AG04450 (cell line): ENCODE data around the gene DLL4. TPM values are rescaled to one million over a fixed set of nuclear protein-coding genes. Genes with fewer than 3 reads are reported as not detected.

Experiments
- CTCF ChIA-PET: fragments of 300-600, 350-600 bp; formaldehyde crosslinking; extraction: SDS; loops from one replicate; lab custom pipeline; 2022; ENCODE audit warnings: antibody characterized with exemption, inconsistent platforms; lab: Charles Lee
- POLR2A ChIA-PET: fragments of 350-600 bp; formaldehyde crosslinking; extraction: SDS; loops from one replicate; lab custom pipeline; 2021; ENCODE audit warnings: antibody characterized with exemption, inconsistent platforms; lab: Yijun Ruan, JAX
- DNase-seq: peaks from one replicate; pipeline ENCODE4 v3.0.0-alpha.2; 2011; ENCODE audit warnings: low read depth, low spot score
- H3K27ac ChIP-seq: one replicate; pipeline ENCODE4 v1.5.1; 2012; ENCODE audit warnings: low read depth, low read length, control low read depth
- H3K27me3 ChIP-seq: one replicate; pipeline ENCODE4 v1.6.0; 2012; ENCODE audit warnings: low read length; ENCODE audit not compliant: control insufficient read depth, insufficient read depth
- H3K4me3 ChIP-seq: 2 replicates; pipeline ENCODE4 v1.5.1; 2011; ENCODE audit warnings: mild to moderate bottlenecking, low read depth, low read length, control low read depth
- H3K9me3 ChIP-seq: 2 replicates; pipeline ENCODE4 v1.5.1; 2012; ENCODE audit warnings: low read length; ENCODE audit not compliant: control insufficient read depth, insufficient read depth
- polyA plus RNA-seq: library from polyadenylated mRNA; depleted of rRNA; stranded (reverse); fragments of >200 nt; gene quantifications from 2 replicates; pipeline ENCODE4 v1.2.3, GENCODE V29; 2011
- TF ChIP-seq, protein P1 (sequence below): IDR thresholded peaks from 2 replicates; pipeline ENCODE4 v1.5.1; 2011; ENCODE audit warnings: low read depth, low read length, control low read depth, inconsistent platforms

The DLL4 gene
- polyA plus RNA-seq, 1 experiment = 1.5 TPM

DNA sequence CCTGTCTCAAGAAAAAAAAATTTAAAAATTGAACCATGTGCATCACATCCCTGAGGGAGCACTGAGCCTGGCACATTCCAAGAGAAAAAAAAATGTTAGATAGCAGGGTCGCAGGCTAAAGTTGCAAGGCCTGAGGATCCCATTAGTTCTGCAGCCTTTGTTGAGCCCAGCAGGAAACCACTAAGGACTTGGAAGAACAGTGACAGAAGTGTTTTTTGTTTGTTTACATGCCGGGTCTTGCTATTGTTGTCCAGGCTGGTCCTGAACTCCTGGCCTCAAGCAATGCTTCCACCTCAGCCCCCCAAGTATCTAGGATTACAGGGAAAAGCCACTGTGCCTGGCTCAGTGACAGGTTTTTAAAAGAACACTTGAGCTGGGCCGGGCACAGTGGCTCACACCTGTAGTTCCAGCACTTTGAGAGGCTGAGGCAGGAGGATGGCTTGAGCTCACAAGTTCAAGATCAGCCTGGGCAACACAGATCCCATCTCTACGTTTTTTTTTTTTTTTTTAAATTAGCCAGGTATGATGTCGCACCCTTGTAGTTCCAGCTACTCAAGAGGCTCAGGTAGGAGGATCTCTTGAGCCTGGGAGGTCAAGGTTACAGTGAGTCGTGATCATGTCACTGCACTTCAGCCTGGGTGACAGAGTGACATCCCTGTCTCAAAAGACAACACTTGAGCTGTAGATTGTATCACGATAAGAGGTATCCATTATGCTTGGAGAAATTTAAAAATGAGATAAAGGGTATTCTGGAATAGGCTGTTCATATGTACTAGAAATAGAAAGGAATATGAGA lies 39.3 kb downstream of the DLL4 start:
- no peak overlapping the region for H3K4me3 ChIP-seq
- ChIA-PET POLR2A (interaction anchor here (0.7 to 1.1 kb wide), 3 partner anchors 15 to 47 kb away, joined by 3 to 7 read pairs (median 4); partner anchors contain the start of gene CHAC1), CTCF (interaction anchor here (0.7 to 0.8 kb wide), 2 partner anchors 27 to 66 kb away, joined by 3 to 4 read pairs; no protein-coding TSS in a partner anchor)
- H3K27me3 ChIP-seq = no peaks in the 10 kb centered on the region
- TF ChIP-seq, protein P1, sequence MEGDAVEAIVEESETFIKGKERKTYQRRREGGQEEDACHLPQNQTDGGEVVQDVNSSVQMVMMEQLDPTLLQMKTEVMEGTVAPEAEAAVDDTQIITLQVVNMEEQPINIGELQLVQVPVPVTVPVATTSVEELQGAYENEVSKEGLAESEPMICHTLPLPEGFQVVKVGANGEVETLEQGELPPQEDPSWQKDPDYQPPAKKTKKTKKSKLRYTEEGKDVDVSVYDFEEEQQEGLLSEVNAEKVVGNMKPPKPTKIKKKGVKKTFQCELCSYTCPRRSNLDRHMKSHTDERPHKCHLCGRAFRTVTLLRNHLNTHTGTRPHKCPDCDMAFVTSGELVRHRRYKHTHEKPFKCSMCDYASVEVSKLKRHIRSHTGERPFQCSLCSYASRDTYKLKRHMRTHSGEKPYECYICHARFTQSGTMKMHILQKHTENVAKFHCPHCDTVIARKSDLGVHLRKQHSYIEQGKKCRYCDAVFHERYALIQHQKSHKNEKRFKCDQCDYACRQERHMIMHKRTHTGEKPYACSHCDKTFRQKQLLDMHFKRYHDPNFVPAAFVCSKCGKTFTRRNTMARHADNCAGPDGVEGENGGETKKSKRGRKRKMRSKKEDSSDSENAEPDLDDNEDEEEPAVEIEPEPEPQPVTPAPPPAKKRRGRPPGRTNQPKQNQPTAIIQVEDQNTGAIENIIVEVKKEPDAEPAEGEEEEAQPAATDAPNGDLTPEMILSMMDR = no peak
- no peak for DNase-seq
- H3K9me3 ChIP-seq = no peaks in the 10 kb centered on the region; the same call in 1 of the 2 replicates
- H3K27ac ChIP-seq = no peak overlapping the region

DNA sequence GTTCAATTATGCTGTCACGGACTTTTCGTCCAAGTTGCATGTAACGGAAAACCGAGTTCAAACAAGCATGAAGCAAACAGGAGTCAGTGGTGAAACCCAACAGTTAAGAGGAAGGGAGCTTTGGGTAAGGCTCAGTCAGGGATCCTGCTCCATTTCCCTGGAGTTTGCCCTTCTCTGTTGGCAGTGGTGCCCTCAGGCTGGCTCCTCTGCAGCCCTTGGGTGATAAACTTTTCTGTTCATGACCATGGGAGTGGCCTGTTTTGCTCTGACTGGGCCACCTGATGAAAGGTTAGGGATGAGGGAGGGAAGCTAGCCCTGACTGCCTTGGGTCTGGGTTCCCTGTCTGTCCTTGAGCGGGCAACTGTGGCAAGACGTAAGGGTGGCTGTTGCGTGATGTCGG lies 40.2 kb downstream of the DLL4 start:
- TF ChIP-seq, protein P1 = no peak
- ChIA-PET POLR2A (interaction anchor here (0.6 kb wide), 1 partner anchor 1578 kb away, joined by 8 read pairs; no protein-coding TSS in a partner anchor), CTCF (no interaction called here)
- no peak overlapping the region for H3K27ac ChIP-seq
- no peaks in the 10 kb centered on the region for H3K27me3 ChIP-seq
- H3K9me3 ChIP-seq = no peaks in the 10 kb centered on the region
- DNase-seq = no peak
- H3K4me3 ChIP-seq = no peak overlapping the region

DNA sequence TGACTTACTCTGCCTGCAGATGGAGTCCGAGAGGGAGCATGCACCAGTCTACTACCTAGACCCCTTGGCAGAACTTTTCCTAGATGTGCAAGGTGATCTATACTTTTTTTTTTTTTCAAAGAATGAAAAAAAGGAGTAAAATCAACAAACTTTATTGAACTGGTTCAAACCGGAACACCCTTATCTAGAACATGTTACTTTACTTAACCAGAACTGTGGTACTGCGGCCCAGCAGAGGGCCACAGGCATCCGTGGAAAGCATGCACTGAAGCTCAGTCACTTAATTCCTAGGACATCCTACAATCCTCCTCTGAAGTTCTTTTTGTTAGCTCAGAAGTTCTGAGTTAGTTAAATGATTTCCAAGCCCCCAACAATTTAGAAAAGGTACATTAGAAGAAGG lies 45.7 kb downstream of the DLL4 start:
- TF ChIP-seq, protein P1 = no peak
- Histone ChIP-seq H3K27ac (no peak overlapping the region), H3K27me3 (no peaks in the 10 kb centered on the region), H3K4me3 (no peak overlapping the region), H3K9me3 (no peaks in the 10 kb centered on the region)
- POLR2A ChIA-PET = interaction anchor here (1.2 to 1.9 kb wide), 2 partner anchors 17 to 23 kb away, joined by 3 to 6 read pairs; no protein-coding TSS in a partner anchor
- CTCF ChIA-PET = interaction anchor here (1.0 to 2.5 kb wide), 2 partner anchors 33 to 47 kb away, joined by 3 to 17 read pairs; no protein-coding TSS in a partner anchor
- no peak for DNase-seq

DNA sequence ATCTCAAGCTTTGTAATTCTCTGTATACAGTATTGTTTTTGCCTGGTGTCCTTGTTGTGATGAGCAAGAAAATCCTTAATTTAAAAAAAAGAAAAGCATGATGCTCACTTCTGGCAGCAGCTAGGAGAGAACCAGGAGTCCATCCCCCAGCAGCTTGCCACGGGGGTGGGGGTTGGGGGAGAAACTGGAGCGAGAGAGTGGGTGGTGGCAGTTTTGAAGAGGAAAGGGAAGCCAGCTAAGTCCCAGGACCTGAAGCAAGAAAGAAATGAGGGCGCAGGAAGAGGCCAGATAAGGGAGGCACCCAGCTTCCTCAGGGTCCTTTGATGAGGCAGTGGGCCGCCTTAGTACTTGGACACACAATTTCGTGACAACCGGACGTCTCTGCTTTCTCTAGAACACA lies 47.7 kb downstream of the DLL4 start:
- Histone ChIP-seq H3K27ac (peak overlapping the region; percentile 12), H3K27me3 (no peaks in the 10 kb centered on the region), H3K9me3 (no peaks in the 10 kb centered on the region), H3K4me3 (no peak overlapping the region)
- DNase-seq = no peak
- POLR2A ChIA-PET = interaction anchor here (0.9 to 1.1 kb wide), 2 partner anchors 7 to 24 kb away, joined by 3 to 4 read pairs; partner anchors contain the start of gene CHAC1
- CTCF ChIA-PET = interaction anchor here (1.2 to 2.5 kb wide), 2 partner anchors 35 to 45 kb away, joined by 5 to 17 read pairs; no protein-coding TSS in a partner anchor
- TF ChIP-seq, protein P1 = no peak

DNA sequence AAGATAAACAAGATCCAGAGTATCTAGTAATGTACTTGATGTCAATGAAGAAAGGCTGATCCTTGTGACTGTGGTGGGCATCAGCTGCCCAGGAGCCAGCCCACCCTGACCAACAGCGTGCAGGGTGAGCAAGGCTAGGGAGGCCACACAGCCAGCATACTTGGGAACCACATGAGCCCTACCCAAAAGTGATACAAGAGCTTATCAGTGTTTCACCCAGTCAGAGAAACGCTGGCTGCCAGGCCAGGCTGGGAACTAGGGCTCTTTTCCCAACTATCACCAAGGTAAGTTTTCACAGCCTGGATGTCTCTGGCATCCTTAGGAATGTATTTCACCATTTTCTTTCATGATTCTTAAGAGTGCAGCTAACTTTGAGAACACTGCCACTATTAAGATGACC lies 49.0 kb downstream of the DLL4 start:
- no peak for DNase-seq
- no peaks in the 10 kb centered on the region for H3K9me3 ChIP-seq
- H3K27ac ChIP-seq = no peak overlapping the region
- no peak overlapping the region for H3K4me3 ChIP-seq
- POLR2A ChIA-PET = no interaction called here
- no peaks in the 10 kb centered on the region for H3K27me3 ChIP-seq
- TF ChIP-seq, protein P1 = no peak
- CTCF ChIA-PET = no interaction called here
